ENCODE data around the gene SIMC1.

DNA sequence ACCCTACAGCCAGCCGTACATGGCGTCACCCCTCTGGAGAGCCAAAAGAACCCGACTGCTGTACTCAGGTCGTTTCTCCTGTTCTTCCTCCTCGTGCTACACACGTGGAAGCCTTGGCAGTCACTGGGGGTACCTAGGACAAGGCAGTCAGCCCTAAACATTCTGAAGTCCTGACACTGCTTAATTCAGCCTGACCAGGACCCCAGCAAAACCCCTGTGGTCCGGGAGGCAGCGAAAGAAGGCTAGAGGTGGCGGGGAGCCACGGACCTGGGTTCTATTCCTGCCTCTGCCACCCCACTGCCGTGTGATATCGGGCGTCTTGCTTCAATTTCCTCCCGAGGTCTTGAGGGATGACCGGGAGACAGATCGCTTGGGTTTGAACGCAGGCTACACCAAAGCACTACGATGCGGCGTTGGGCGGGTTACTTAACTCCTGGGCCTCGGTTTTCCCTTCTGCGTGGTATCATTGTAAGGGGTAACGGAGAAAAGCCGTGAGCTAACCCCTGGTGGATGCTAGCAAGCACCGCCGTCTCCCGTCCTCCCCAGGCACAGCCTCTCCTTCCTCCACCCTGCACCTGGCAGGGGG lies 126.6 kb downstream of the SIMC1 start:
- TF ChIP-seq, protein P1, sequence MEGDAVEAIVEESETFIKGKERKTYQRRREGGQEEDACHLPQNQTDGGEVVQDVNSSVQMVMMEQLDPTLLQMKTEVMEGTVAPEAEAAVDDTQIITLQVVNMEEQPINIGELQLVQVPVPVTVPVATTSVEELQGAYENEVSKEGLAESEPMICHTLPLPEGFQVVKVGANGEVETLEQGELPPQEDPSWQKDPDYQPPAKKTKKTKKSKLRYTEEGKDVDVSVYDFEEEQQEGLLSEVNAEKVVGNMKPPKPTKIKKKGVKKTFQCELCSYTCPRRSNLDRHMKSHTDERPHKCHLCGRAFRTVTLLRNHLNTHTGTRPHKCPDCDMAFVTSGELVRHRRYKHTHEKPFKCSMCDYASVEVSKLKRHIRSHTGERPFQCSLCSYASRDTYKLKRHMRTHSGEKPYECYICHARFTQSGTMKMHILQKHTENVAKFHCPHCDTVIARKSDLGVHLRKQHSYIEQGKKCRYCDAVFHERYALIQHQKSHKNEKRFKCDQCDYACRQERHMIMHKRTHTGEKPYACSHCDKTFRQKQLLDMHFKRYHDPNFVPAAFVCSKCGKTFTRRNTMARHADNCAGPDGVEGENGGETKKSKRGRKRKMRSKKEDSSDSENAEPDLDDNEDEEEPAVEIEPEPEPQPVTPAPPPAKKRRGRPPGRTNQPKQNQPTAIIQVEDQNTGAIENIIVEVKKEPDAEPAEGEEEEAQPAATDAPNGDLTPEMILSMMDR (conservative IDR thresholded peaks at IDR 0.05; ENCODE audit: low read depth, low read length): no peak
- TF ChIP-seq RCOR1 (IDR thresholded peaks at IDR 0.05; ENCODE audit: insufficient replicate concordance, low read length): no peak
- no peak for TF ChIP-seq POLR2A (IDR thresholded peaks at IDR 0.05; ENCODE audit: low read depth, low read length)
- TF ChIP-seq BHLHE40 (IDR thresholded peaks at IDR 0.05; ENCODE audit: low read depth, low read length): no peak
- no peak for TF ChIP-seq RAD21 (IDR thresholded peaks at IDR 0.05; ENCODE audit: low read length)
- TF ChIP-seq, protein P2, sequence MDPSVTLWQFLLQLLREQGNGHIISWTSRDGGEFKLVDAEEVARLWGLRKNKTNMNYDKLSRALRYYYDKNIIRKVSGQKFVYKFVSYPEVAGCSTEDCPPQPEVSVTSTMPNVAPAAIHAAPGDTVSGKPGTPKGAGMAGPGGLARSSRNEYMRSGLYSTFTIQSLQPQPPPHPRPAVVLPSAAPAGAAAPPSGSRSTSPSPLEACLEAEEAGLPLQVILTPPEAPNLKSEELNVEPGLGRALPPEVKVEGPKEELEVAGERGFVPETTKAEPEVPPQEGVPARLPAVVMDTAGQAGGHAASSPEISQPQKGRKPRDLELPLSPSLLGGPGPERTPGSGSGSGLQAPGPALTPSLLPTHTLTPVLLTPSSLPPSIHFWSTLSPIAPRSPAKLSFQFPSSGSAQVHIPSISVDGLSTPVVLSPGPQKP (IDR thresholded peaks at IDR 0.05; ENCODE audit: borderline replicate concordance, low read depth, low read length): no peak
- no peak for TF ChIP-seq CEBPB (IDR thresholded peaks at IDR 0.05; ENCODE audit: low read depth, low read length)
- no peak for TF ChIP-seq RFX5 (IDR thresholded peaks at IDR 0.05; ENCODE audit: low read depth, low read length)
- no peak for TF ChIP-seq FOS (IDR thresholded peaks at IDR 0.05; ENCODE audit: low read depth, low read length)
- no peak for TF ChIP-seq CHD1 (IDR thresholded peaks at IDR 0.05; ENCODE audit: low read depth, low read length)
- TF ChIP-seq, protein P3, sequence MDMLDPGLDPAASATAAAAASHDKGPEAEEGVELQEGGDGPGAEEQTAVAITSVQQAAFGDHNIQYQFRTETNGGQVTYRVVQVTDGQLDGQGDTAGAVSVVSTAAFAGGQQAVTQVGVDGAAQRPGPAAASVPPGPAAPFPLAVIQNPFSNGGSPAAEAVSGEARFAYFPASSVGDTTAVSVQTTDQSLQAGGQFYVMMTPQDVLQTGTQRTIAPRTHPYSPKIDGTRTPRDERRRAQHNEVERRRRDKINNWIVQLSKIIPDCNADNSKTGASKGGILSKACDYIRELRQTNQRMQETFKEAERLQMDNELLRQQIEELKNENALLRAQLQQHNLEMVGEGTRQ (IDR thresholded peaks at IDR 0.05; ENCODE audit: low read depth, low read length): no peak
- TF ChIP-seq MAZ (IDR thresholded peaks at IDR 0.05; ENCODE audit: borderline replicate concordance, low read depth, low read length): no peak
- TF ChIP-seq SMC3 (IDR thresholded peaks at IDR 0.05; ENCODE audit: low read depth, low read length): no peak

Measured in IMR-90 (cell line).